Measurements from ENCODE around the gene ADAM22. TPM values are rescaled to one million over a fixed set of nuclear protein-coding genes. Genes with fewer than 3 reads are reported as not detected.

The ADAM22 gene
- total RNA-seq, 1 experiment from 2014 or later: 10.0 TPM

GRCh38 chr7:88140947-88141346 is 206.9 kb downstream of the ADAM22 start:
- H3K4me1 ChIP-seq (ENCODE audit: control insufficient read depth in 1 of 2, insufficient read depth in 2 of 2, low read length in 2 of 2): no peaks in the 10 kb centered on the region
- CTCF ChIA-PET: no interaction called here
- TF ChIP-seq, protein P1, sequence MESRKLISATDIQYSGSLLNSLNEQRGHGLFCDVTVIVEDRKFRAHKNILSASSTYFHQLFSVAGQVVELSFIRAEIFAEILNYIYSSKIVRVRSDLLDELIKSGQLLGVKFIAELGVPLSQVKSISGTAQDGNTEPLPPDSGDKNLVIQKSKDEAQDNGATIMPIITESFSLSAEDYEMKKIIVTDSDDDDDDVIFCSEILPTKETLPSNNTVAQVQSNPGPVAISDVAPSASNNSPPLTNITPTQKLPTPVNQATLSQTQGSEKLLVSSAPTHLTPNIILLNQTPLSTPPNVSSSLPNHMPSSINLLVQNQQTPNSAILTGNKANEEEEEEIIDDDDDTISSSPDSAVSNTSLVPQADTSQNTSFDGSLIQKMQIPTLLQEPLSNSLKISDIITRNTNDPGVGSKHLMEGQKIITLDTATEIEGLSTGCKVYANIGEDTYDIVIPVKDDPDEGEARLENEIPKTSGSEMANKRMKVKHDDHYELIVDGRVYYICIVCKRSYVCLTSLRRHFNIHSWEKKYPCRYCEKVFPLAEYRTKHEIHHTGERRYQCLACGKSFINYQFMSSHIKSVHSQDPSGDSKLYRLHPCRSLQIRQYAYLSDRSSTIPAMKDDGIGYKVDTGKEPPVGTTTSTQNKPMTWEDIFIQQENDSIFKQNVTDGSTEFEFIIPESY (IDR thresholded peaks at IDR 0.05; ENCODE audit: extremely low read depth, insufficient replicate concordance, low read length): no peak
- TF ChIP-seq TCF7L2 (IDR thresholded peaks at IDR 0.05; ENCODE audit: borderline replicate concordance, extremely low read depth, insufficient read depth, insufficient read length): no peak
- no peak for TF ChIP-seq POLR2AphosphoS5 (IDR thresholded peaks at IDR 0.05; ENCODE audit: low read depth, low read length)
- TF ChIP-seq YY1 (IDR thresholded peaks at IDR 0.05; ENCODE audit: extremely low read depth, insufficient replicate concordance, low read depth, low read length): no peak
- no peak for TF ChIP-seq EGR1 (IDR thresholded peaks at IDR 0.05; ENCODE audit: low read depth)
- no peak for TF ChIP-seq EZH2phosphoT487 (IDR thresholded peaks at IDR 0.05; ENCODE audit: borderline replicate concordance)
- no peak for TF ChIP-seq ELF1 (IDR thresholded peaks at IDR 0.05; ENCODE audit: borderline replicate concordance, low read depth)
- no peak for TF ChIP-seq EZH2 (IDR thresholded peaks at IDR 0.05)
- TF ChIP-seq ZNF274 (IDR thresholded peaks at IDR 0.05; ENCODE audit: low read depth, low read length): no peak
- no peak for TF ChIP-seq SIN3A (IDR thresholded peaks at IDR 0.05; ENCODE audit: low read depth)
- no peak for TF ChIP-seq FOSL1 (IDR thresholded peaks at IDR 0.05; ENCODE audit: low read depth)
- no peak for TF ChIP-seq SP1 (IDR thresholded peaks at IDR 0.05; ENCODE audit: low read depth)
- TF ChIP-seq, protein P2, sequence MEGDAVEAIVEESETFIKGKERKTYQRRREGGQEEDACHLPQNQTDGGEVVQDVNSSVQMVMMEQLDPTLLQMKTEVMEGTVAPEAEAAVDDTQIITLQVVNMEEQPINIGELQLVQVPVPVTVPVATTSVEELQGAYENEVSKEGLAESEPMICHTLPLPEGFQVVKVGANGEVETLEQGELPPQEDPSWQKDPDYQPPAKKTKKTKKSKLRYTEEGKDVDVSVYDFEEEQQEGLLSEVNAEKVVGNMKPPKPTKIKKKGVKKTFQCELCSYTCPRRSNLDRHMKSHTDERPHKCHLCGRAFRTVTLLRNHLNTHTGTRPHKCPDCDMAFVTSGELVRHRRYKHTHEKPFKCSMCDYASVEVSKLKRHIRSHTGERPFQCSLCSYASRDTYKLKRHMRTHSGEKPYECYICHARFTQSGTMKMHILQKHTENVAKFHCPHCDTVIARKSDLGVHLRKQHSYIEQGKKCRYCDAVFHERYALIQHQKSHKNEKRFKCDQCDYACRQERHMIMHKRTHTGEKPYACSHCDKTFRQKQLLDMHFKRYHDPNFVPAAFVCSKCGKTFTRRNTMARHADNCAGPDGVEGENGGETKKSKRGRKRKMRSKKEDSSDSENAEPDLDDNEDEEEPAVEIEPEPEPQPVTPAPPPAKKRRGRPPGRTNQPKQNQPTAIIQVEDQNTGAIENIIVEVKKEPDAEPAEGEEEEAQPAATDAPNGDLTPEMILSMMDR (IDR thresholded peaks at IDR 0.05 in 2 of 3, conservative IDR thresholded peaks at IDR 0.05 in 1 of 3; ENCODE audit: borderline replicate concordance in 1 of 3, insufficient read depth in 1 of 3, low read depth in 2 of 3, low read length in 2 of 3): no peak
- TF ChIP-seq CEBPB (IDR thresholded peaks at IDR 0.05; ENCODE audit: low read depth): no peak
- TF ChIP-seq, protein P3, sequence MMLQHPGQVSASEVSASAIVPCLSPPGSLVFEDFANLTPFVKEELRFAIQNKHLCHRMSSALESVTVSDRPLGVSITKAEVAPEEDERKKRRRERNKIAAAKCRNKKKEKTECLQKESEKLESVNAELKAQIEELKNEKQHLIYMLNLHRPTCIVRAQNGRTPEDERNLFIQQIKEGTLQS (IDR thresholded peaks at IDR 0.05): no peak
- TF ChIP-seq, protein P4, sequence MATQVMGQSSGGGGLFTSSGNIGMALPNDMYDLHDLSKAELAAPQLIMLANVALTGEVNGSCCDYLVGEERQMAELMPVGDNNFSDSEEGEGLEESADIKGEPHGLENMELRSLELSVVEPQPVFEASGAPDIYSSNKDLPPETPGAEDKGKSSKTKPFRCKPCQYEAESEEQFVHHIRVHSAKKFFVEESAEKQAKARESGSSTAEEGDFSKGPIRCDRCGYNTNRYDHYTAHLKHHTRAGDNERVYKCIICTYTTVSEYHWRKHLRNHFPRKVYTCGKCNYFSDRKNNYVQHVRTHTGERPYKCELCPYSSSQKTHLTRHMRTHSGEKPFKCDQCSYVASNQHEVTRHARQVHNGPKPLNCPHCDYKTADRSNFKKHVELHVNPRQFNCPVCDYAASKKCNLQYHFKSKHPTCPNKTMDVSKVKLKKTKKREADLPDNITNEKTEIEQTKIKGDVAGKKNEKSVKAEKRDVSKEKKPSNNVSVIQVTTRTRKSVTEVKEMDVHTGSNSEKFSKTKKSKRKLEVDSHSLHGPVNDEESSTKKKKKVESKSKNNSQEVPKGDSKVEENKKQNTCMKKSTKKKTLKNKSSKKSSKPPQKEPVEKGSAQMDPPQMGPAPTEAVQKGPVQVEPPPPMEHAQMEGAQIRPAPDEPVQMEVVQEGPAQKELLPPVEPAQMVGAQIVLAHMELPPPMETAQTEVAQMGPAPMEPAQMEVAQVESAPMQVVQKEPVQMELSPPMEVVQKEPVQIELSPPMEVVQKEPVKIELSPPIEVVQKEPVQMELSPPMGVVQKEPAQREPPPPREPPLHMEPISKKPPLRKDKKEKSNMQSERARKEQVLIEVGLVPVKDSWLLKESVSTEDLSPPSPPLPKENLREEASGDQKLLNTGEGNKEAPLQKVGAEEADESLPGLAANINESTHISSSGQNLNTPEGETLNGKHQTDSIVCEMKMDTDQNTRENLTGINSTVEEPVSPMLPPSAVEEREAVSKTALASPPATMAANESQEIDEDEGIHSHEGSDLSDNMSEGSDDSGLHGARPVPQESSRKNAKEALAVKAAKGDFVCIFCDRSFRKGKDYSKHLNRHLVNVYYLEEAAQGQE (IDR thresholded peaks at IDR 0.05; ENCODE audit: low read depth): no peak
- no peak for TF ChIP-seq MAX (IDR thresholded peaks at IDR 0.05)
- no peak for TF ChIP-seq POLR2A (IDR thresholded peaks at IDR 0.05; ENCODE audit: borderline replicate concordance, extremely low read depth, insufficient read depth, insufficient read length)
- no peak for TF ChIP-seq RAD21 (IDR thresholded peaks at IDR 0.05; ENCODE audit: low read depth)
- no peak for TF ChIP-seq ZFX (IDR thresholded peaks at IDR 0.05)

More at GRCh38 chr7:88140947-88141346, 206.9 kb downstream of the ADAM22 start:
- Histone ChIP-seq H3K4me3 (replicated peaks in 1 of 2; ENCODE audit: low read depth in 1 of 2, low read length in 2 of 2) (no peak overlapping the region), H3K27ac (ENCODE audit: low read depth, low read length) (no peak overlapping the region), H3K9me2 (ENCODE audit: insufficient read depth) (no peaks in the 10 kb centered on the region), H3K9me3 (ENCODE audit: control insufficient read depth in 1 of 2, insufficient read depth in 1 of 2, low read depth in 1 of 2, low read length in 2 of 2) (no peaks in the 10 kb centered on the region), H3K79me2 (ENCODE audit: insufficient read depth, low read length) (no peaks in the 10 kb centered on the region), H3K27me3 (ENCODE audit: insufficient read depth, low read length) (no peaks in the 10 kb centered on the region), H4K20me1 (ENCODE audit: insufficient read depth) (no peaks in the 10 kb centered on the region), H3K36me3 (ENCODE audit: control insufficient read depth in 1 of 2, insufficient read depth in 2 of 2, low read length in 2 of 2) (no peaks in the 10 kb centered on the region), H3K9ac (ENCODE audit: low read length) (no peak overlapping the region), H2AFZ (ENCODE audit: low read depth, low read length, poor library complexity, severe bottlenecking) (no peak overlapping the region), H3K4me2 (ENCODE audit: low read length) (no peak overlapping the region)
- no TSS peak for BruUV-seq (replicated peaks)
- intact Hi-C loops (cut with micrococcal nuclease): no loop called here
- POLR2A ChIA-PET: no interaction called here
- RAD21 ChIA-PET (ENCODE audit: low non-redundant PET in 1 of 2, low total read pairs in 2 of 2, uncharacterized antibody in 2 of 2, unreplicated experiment in 2 of 2): interaction anchor here in 1 of 2 experiments (0.6 kb wide), 1 partner anchor 9 kb away, joined by 3 read pairs; no protein-coding TSS in a partner anchor
- no peak for ATAC-seq
- no peak for DNase-seq (ENCODE audit: low read depth, low spot score)
